Liver (tissue), 9 donors: ENCODE results near the gene MAPKAP1. TPM values are rescaled to one million over a fixed set of nuclear protein-coding genes. Genes with fewer than 3 reads are reported as not detected.

Experiments
- DNase-seq: peaks from one replicate; pipeline ENCODE4 v3.0.0-alpha.2; 2017; ENCODE audit warnings: low spot score
- H3K27ac ChIP-seq, 2 donors: one replicate each; pipeline ENCODE4 v1.7.0; 2013; ENCODE audit warnings: inconsistent platforms in 2 of 2, low read length in 2 of 2, control low read depth in 1 of 2, low read depth in 1 of 2, mild to moderate bottlenecking in 1 of 2
- H3K27me3 ChIP-seq, 4 donors: one replicate each; pipeline versions ENCODE4 v1.6.1 to v1.7.0; 2013; ENCODE audit warnings: low read length in 3 of 4, inconsistent platforms in 1 of 4, mild to moderate bottlenecking in 1 of 4, moderate library complexity in 1 of 4; ENCODE audit not compliant: control insufficient read depth in 4 of 4, insufficient read depth in 4 of 4
- H3K36me3 ChIP-seq, 4 donors: one replicate each; pipeline versions ENCODE4 v1.6.1 to v1.7.0; 2013; ENCODE audit warnings: low read length in 3 of 4, mild to moderate bottlenecking in 3 of 4, low read depth in 1 of 4, moderate library complexity in 1 of 4; ENCODE audit not compliant: control insufficient read depth in 4 of 4, insufficient read depth in 3 of 4
- H3K4me1 ChIP-seq, 4 donors: one replicate each; pipeline versions ENCODE4 v1.6.1 to v1.7.0; 2013; ENCODE audit warnings: low read length in 3 of 4, mild to moderate bottlenecking in 3 of 4, moderate library complexity in 1 of 4; ENCODE audit not compliant: control insufficient read depth in 4 of 4, insufficient read depth in 4 of 4
- H3K4me3 ChIP-seq, 3 donors: one replicate each; pipeline versions ENCODE4 v1.6.1 to v1.7.0; 2013; ENCODE audit warnings: low read length in 3 of 3, control low read depth in 1 of 3, low read depth in 1 of 3, mild to moderate bottlenecking in 1 of 3
- H3K9ac ChIP-seq, 2 donors: one replicate each; pipeline ENCODE4 v1.7.0; 2013; ENCODE audit warnings: low read length in 2 of 2, mild to moderate bottlenecking in 2 of 2, moderate library complexity in 2 of 2, control low read depth in 1 of 2, low read depth in 1 of 2
- H3K9me3 ChIP-seq, 4 donors: one replicate each; pipeline versions ENCODE4 v1.6.1 to v1.7.0; 2013; ENCODE audit warnings: low read length in 3 of 4; ENCODE audit not compliant: control insufficient read depth in 4 of 4
- CTCF ChIP-seq: fragments of 150-350 bp; IDR thresholded peaks from 2 replicates; pipeline ENCODE4 v1.5.1; 2017; ENCODE audit warnings: improper control_type of control experiment, low read depth, low read length; ENCODE audit not compliant: missing input control
- EGR1 ChIP-seq, 2 donors: IDR thresholded peaks; 2 replicates each; pipeline ENCODE4 v1.6.1; 2016 to 2018; ENCODE audit warnings: antibody characterized with exemption in 2 of 2, low read depth in 2 of 2
- FOXA1 ChIP-seq: IDR thresholded peaks from 2 replicates; pipeline ENCODE4 v1.6.1; 2016; ENCODE audit warnings: antibody characterized with exemption
- FOXA2 ChIP-seq: IDR thresholded peaks from 2 replicates; pipeline ENCODE4 v1.6.1; 2016; ENCODE audit warnings: antibody characterized with exemption
- GABPA ChIP-seq, 2 donors: IDR thresholded peaks in 1 of 2; conservative IDR thresholded peaks in 1 of 2; 2 replicates each; pipeline ENCODE4 v1.6.1; 2016; ENCODE audit warnings: antibody characterized with exemption in 2 of 2, mild to moderate bottlenecking in 1 of 2, moderate library complexity in 1 of 2
- HNF4A ChIP-seq, 2 donors: conservative IDR thresholded peaks; 2 replicates each; pipeline ENCODE4 v1.6.1; 2016; ENCODE audit warnings: antibody characterized with exemption in 2 of 2, mild to moderate bottlenecking in 2 of 2
- MAX ChIP-seq: IDR thresholded peaks from 2 replicates; pipeline ENCODE4 v1.6.1; 2016; ENCODE audit warnings: antibody characterized with exemption
- NR2F2 ChIP-seq: IDR thresholded peaks from 2 replicates; pipeline ENCODE4 v1.6.1; 2016; ENCODE audit warnings: antibody characterized with exemption
- RAD21 ChIP-seq, 2 donors: IDR thresholded peaks; 2 replicates each; pipeline ENCODE4 v1.6.1; 2016; ENCODE audit warnings: antibody characterized with exemption in 2 of 2, mild to moderate bottlenecking in 2 of 2
- REST ChIP-seq: IDR thresholded peaks from 2 replicates; pipeline ENCODE4 v1.6.1; 2016; ENCODE audit warnings: antibody characterized with exemption, mild to moderate bottlenecking
- RXRA ChIP-seq, 2 donors: IDR thresholded peaks; 2 replicates each; pipeline ENCODE4 v1.6.1; 2017 to 2018; ENCODE audit warnings: antibody characterized with exemption in 2 of 2, mild to moderate bottlenecking in 1 of 2
- SP1 ChIP-seq: IDR thresholded peaks from 2 replicates; pipeline ENCODE4 v1.6.1; 2018; ENCODE audit warnings: antibody characterized with exemption, mild to moderate bottlenecking
- TAF1 ChIP-seq: conservative IDR thresholded peaks from 2 replicates; pipeline ENCODE4 v1.6.1; 2016; ENCODE audit warnings: antibody characterized with exemption, mild to moderate bottlenecking
- YY1 ChIP-seq: IDR thresholded peaks from 2 replicates; pipeline ENCODE4 v1.6.1; 2016; ENCODE audit warnings: antibody characterized with exemption, mild to moderate bottlenecking
- ZBTB33 ChIP-seq: IDR thresholded peaks from 2 replicates; pipeline ENCODE4 v1.6.1; 2016; ENCODE audit warnings: antibody characterized with exemption
- WGBS: extraction: QIAGEN DNeasy Blood & Tissue Kit; methylation state at CpG from one replicate; pipeline ENCODE4 v1.1.7; 2013; 5-methylcytosine and 5-hydroxymethylcytosine counted together
- polyA plus RNA-seq, 2 donors: library from polyadenylated mRNA; stranded (reverse) in 1 of 2; unstranded in 1 of 2; fragments of 200-250 nt in 1 of 2; fragments of >200 nt in 1 of 2; fragmentation: Nextera tagmentation in 1 of 2; extraction: Ambion mirVana in 1 of 2; gene quantifications; one replicate each; pipeline versions ENCODE4 v1.2.1 to v1.2.3, GENCODE V29; 2013 to 2015
- total RNA-seq, 2 donors: library from RNA; depleted of rRNA; stranded (reverse); fragments of >200 nt; gene quantifications; one replicate each; pipeline ENCODE4 v1.2.3, GENCODE V29; 2014
- donor health status: healthy.
- donor health status: healthy.
- donor health status: healthy.
- donor health status: healthy.
- donor health status: healthy.

Gene MAPKAP1
- total and polyA plus RNA-seq, 4 donors: 23.6 to 55.9 (median 32.7) TPM

- DNase-seq: peak; percentile 46
- no peaks in the 10 kb centered on the region for H3K27me3 ChIP-seq
- H3K9ac ChIP-seq: no peak overlapping the region
- no peaks in the 10 kb centered on the region for H3K9me3 ChIP-seq
- H3K36me3 ChIP-seq: peaks cover 0 to 1% (median 0%) of the 10 kb centered on the region in 4 donors
- TF ChIP-seq YY1 (peak; percentile 34), RXRA (IDR thresholded peaks at IDR 0.05) (peak in 1 of 2 donors; percentile 5), CTCF (peak; percentile 84), RAD21 (IDR thresholded peaks at IDR 0.05) (peak; percentile 96 to 98), REST (no peak), GABPA (IDR thresholded peaks at IDR 0.05 in 1 of 2, conservative IDR thresholded peaks at IDR 0.05 in 1 of 2) (no peak), HNF4A (conservative IDR thresholded peaks at IDR 0.05) (peak in 1 of 2 donors; percentile 7)
- no peak overlapping the region for H3K4me3 ChIP-seq
- H3K4me1 ChIP-seq: no peaks in the 10 kb centered on the region
- H3K27ac ChIP-seq: no peak overlapping the region
- 48% methylated on average over 2 of the region's 2 CpGs for WGBS
Observed at GRCh38 chr9:125558453-125559092, 148.4 kb downstream of the MAPKAP1 start.

- H3K27ac ChIP-seq: no peak overlapping the region
Observed at GRCh38 chr9:125556046-125556721, 150.8 kb downstream of the MAPKAP1 start.

GRCh38 chr9:125554726-125555125 is 152.3 kb downstream of the MAPKAP1 start:
- no peak overlapping the region for H3K4me3 ChIP-seq
- no peak for DNase-seq
- no peak overlapping the region for H3K27ac ChIP-seq
- no peaks in the 10 kb centered on the region for H3K27me3 ChIP-seq
- peaks cover 0 to 1% (median 0%) of the 10 kb centered on the region in 4 donors for H3K36me3 ChIP-seq
- no peaks in the 10 kb centered on the region for H3K9me3 ChIP-seq
- WGBS: 91% methylated on average over 3 of the region's 3 CpGs
- H3K9ac ChIP-seq: no peak overlapping the region
- peaks cover 3 to 8% (median 5%) of the 10 kb centered on the region in 4 donors for H3K4me1 ChIP-seq
- TF ChIP-seq FOXA2: no peak
- no peak for TF ChIP-seq SP1
- no peak for TF ChIP-seq GABPA (IDR thresholded peaks at IDR 0.05 in 1 of 2, conservative IDR thresholded peaks at IDR 0.05 in 1 of 2)
- TF ChIP-seq MAX: no peak
- TF ChIP-seq TAF1: no peak
- no peak for TF ChIP-seq EGR1 (IDR thresholded peaks at IDR 0.05; ENCODE audit: low read depth in 2 of 2)
- no peak for TF ChIP-seq RXRA (IDR thresholded peaks at IDR 0.05)
- TF ChIP-seq FOXA1: no peak
- TF ChIP-seq YY1: no peak
- no peak for TF ChIP-seq ZBTB33
- no peak for TF ChIP-seq CTCF

More at GRCh38 chr9:125556046-125556721, 150.8 kb downstream of the MAPKAP1 start:
- H3K9ac ChIP-seq: no peak overlapping the region
- no peak for DNase-seq
- 85% methylated on average over 7 of the region's 7 CpGs for WGBS
- no peaks in the 10 kb centered on the region for H3K27me3 ChIP-seq
- H3K36me3 ChIP-seq: peaks cover 0 to 1% (median 0%) of the 10 kb centered on the region in 4 donors
- no peaks in the 10 kb centered on the region for H3K9me3 ChIP-seq
- no peak overlapping the region for H3K4me3 ChIP-seq
- H3K4me1 ChIP-seq: no peaks in the 10 kb centered on the region
- TF ChIP-seq NR2F2: no peak
